Erythroblast (primary cell): ENCODE data around the gene TSPOAP1.

Experiments
- GATA1 ChIP-seq: IDR thresholded peaks from 2 replicates; pipeline ENCODE4 v1.6.1; 2011; ENCODE audit warnings: low read depth, mild to moderate bottlenecking, control low read depth, low read length, moderate library complexity
- POLR2A ChIP-seq: IDR thresholded peaks from 2 replicates; pipeline ENCODE4 v1.6.1; 2011; ENCODE audit warnings: mild to moderate bottlenecking, low read length

GRCh38 chr17:58267347-58268324 is 61.0 kb downstream of the TSPOAP1 start:
- TF ChIP-seq POLR2A (no peak), GATA1 (no peak)
